ENCODE measurements around the gene SPTBN4.

DNA sequence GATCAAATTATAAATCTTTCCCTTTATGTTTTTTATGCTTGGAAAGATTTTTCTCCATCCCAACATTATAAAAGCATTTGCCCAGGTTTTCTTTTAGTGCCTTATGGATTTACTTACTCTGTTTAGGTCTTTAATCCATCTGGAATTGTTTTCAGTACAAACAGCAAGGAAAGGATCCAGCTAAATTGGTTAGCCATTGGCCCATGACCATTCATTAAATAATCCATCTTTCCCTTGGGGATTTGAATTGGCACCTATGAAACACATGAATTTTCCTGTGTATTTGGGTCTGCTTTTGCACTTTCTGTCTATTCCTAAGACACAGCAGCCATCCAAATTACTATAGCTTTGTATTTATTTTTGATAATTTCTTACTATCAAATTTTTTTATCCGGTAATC is 81.0 kb downstream of the SPTBN4 start:
- no peak for TF ChIP-seq EP300 (IDR thresholded peaks at IDR 0.05)
- TF ChIP-seq, protein P1, sequence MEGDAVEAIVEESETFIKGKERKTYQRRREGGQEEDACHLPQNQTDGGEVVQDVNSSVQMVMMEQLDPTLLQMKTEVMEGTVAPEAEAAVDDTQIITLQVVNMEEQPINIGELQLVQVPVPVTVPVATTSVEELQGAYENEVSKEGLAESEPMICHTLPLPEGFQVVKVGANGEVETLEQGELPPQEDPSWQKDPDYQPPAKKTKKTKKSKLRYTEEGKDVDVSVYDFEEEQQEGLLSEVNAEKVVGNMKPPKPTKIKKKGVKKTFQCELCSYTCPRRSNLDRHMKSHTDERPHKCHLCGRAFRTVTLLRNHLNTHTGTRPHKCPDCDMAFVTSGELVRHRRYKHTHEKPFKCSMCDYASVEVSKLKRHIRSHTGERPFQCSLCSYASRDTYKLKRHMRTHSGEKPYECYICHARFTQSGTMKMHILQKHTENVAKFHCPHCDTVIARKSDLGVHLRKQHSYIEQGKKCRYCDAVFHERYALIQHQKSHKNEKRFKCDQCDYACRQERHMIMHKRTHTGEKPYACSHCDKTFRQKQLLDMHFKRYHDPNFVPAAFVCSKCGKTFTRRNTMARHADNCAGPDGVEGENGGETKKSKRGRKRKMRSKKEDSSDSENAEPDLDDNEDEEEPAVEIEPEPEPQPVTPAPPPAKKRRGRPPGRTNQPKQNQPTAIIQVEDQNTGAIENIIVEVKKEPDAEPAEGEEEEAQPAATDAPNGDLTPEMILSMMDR (IDR thresholded peaks at IDR 0.05): no peak
- TF ChIP-seq POLR2A (IDR thresholded peaks at IDR 0.05): no peak
- no peak for TF ChIP-seq POLR2AphosphoS5 (IDR thresholded peaks at IDR 0.05)
